BJ (cell line): ENCODE measurements around the gene DIAPH1. TPM values are rescaled to one million over a fixed set of nuclear protein-coding genes. Genes with fewer than 3 reads are reported as not detected.

Source experiments
- CTCF ChIA-PET: fragments of 350-600 bp; formaldehyde crosslinking; extraction: SDS; loops from one replicate; lab custom pipeline; 2021; ENCODE audit warnings: antibody characterized with exemption, inconsistent platforms; lab: Yijun Ruan, JAX
- POLR2A ChIA-PET: fragments of 300-600 bp; sonication (Branson Sonifier 250); formaldehyde crosslinking; extraction: SDS; loops from one replicate; lab custom pipeline; 2021; ENCODE audit warnings: antibody characterized with exemption; lab: Charles Lee
- DNase-seq: peaks from one replicate; pipeline ENCODE4 v3.0.0-alpha.2; 2011; ENCODE audit warnings: low read depth
- H3K27me3 ChIP-seq: 2 replicates; pipeline ENCODE4 v1.6.0; 2011; ENCODE audit warnings: low read length; ENCODE audit not compliant: control insufficient read depth, insufficient read depth
- H3K36me3 ChIP-seq: 2 replicates; pipeline ENCODE4 v1.5.1; 2011; ENCODE audit warnings: low read length; ENCODE audit not compliant: control insufficient read depth, insufficient read depth
- H3K4me3 ChIP-seq: 2 replicates; pipeline ENCODE4 v1.5.1; 2011; ENCODE audit warnings: low read depth, mild to moderate bottlenecking, control low read depth, low read length
- CTCF ChIP-seq: IDR thresholded peaks from 2 replicates; pipeline ENCODE4 v1.5.1; 2011; ENCODE audit warnings: low read depth, mild to moderate bottlenecking, control low read depth, inconsistent platforms, low read length, moderate library complexity; ENCODE audit not compliant: insufficient read depth
- polyA plus RNA-seq: library from polyadenylated mRNA; depleted of rRNA; stranded (reverse); fragments of >200 nt; gene quantifications from 2 replicates; pipeline ENCODE4 v1.2.3, GENCODE V29; 2011

DIAPH1 gene
- polyA plus RNA-seq, 1 experiment = 36.6 TPM

GRCh38 chr5:141517880-141518617, 100.8 kb downstream of the DIAPH1 start:
- no peak overlapping the region for H3K4me3 ChIP-seq
- H3K36me3 ChIP-seq = no peaks in the 10 kb centered on the region
- DNase-seq = no peak
- CTCF ChIA-PET = interaction anchor here (0.9 to 2.0 kb wide), 5 partner anchors 40 to 153 kb away, joined by 3 to 6 read pairs (median 3); partner anchors contain the start of gene PCDHGA12
- TF ChIP-seq CTCF = no peak
- no peaks in the 10 kb centered on the region for H3K27me3 ChIP-seq
- POLR2A ChIA-PET = interaction anchor here (0.6 kb wide), 2 partner anchors 11 to 135 kb away, joined by 4 to 8 read pairs; no protein-coding TSS in a partner anchor

GRCh38 chr5:141517312-141517711, 101.5 kb downstream of the DIAPH1 start:
- ChIA-PET CTCF (interaction anchor here (0.8 to 2.5 kb wide), 7 partner anchors 33 to 197 kb away, joined by 3 to 6 read pairs (median 3); partner anchors contain the start of genes PCDHGA12 and TAF7), POLR2A (no interaction called here)
- no peaks in the 10 kb centered on the region for H3K27me3 ChIP-seq
- no peak overlapping the region for H3K4me3 ChIP-seq
- no peak for DNase-seq
- TF ChIP-seq CTCF = no peak
- no peaks in the 10 kb centered on the region for H3K36me3 ChIP-seq

GRCh38 chr5:141516672-141517025, 102.2 kb downstream of the DIAPH1 start:
- no peak for DNase-seq
- CTCF ChIA-PET = interaction anchor here (0.8 to 11.0 kb wide), 11 partner anchors 8 to 196 kb away, joined by 3 to 170 read pairs (median 5); partner anchors contain the start of genes PCDHGA12, PCDHGC3 and TAF7

GRCh38 chr5:141515946-141516671, 102.7 kb downstream of the DIAPH1 start:
- ChIA-PET POLR2A (no interaction called here), CTCF (interaction anchor here (0.7 to 11.0 kb wide), 10 partner anchors 8 to 196 kb away, joined by 3 to 170 read pairs (median 4); partner anchors contain the start of genes PCDHGA12, PCDHGB7, PCDHGC3 and TAF7)
- no peak for DNase-seq
- H3K4me3 ChIP-seq = no peak overlapping the region
- H3K36me3 ChIP-seq = peaks cover 7% of the 10 kb centered on the region
- no peak for TF ChIP-seq CTCF
- no peaks in the 10 kb centered on the region for H3K27me3 ChIP-seq

More at GRCh38 chr5:141516672-141517025, 102.2 kb downstream of the DIAPH1 start:
- H3K27me3 ChIP-seq = no peaks in the 10 kb centered on the region
- H3K36me3 ChIP-seq = peaks cover 4% of the 10 kb centered on the region
- TF ChIP-seq CTCF = no peak
- POLR2A ChIA-PET = no interaction called here
- no peak overlapping the region for H3K4me3 ChIP-seq

- Histone ChIP-seq H3K36me3 (peaks cover 9% of the 10 kb centered on the region), H3K4me3 (no peak overlapping the region), H3K27me3 (no peaks in the 10 kb centered on the region)
- DNase-seq = no peak
- ChIA-PET CTCF (interaction anchor here (0.9 to 11.0 kb wide), 9 partner anchors 9 to 99 kb away, joined by 3 to 170 read pairs (median 7); partner anchors contain the start of genes PCDHGA11, PCDHGB7 and PCDHGC3), POLR2A (no interaction called here)
- TF ChIP-seq CTCF = no peak
Observed at GRCh38 chr5:141515141-141515540, 103.7 kb downstream of the DIAPH1 start.
